Vagina (tissue), 2 donors: ENCODE data around the gene TTC8. TPM values are rescaled to one million over a fixed set of nuclear protein-coding genes. Genes with fewer than 3 reads are reported as not detected.

Experiments
- DNase-seq, 2 donors: peaks; one replicate each; pipeline ENCODE4 v3.0.0-alpha.2; 2017; ENCODE audit errors: extremely low spot score in 2 of 2
- H3K27ac ChIP-seq: fragments of 200-600 bp; sonication (generic); one replicate; pipeline ENCODE4 v1.5.1; 2019
- H3K27me3 ChIP-seq: fragments of 200-600 bp; sonication (generic); one replicate; pipeline ENCODE4 v1.5.1; 2019
- H3K36me3 ChIP-seq, 2 donors: fragments of 200-600 bp; sonication (generic); one replicate each; pipeline ENCODE4 v1.5.1; 2017 to 2019
- H3K4me1 ChIP-seq: fragments of 200-600 bp; sonication (generic); one replicate; pipeline ENCODE4 v1.5.1; 2019
- H3K4me3 ChIP-seq, 2 donors: fragments of 200-600 bp; sonication (generic); 1 replicate in 1 of 2; 2 replicates in 1 of 2; pipeline ENCODE4 v1.5.1; 2016 to 2019
- H3K9me3 ChIP-seq: fragments of 200-600 bp; sonication (generic); one replicate; pipeline ENCODE4 v1.5.1; 2019
- CTCF ChIP-seq, 3 experiments: fragments of 450-650 bp in 2 of 3; fragments of 200-600 bp in 1 of 3; sonication (generic) in 1 of 3; IDR thresholded peaks; one replicate each; pipeline ENCODE4 v1.5.1; 2017 to 2019; ENCODE audit warnings: antibody characterized with exemption in 3 of 3, mild to moderate bottlenecking in 2 of 3, moderate library complexity in 2 of 3
- POLR2A ChIP-seq, 2 donors: fragments of 450-650 bp; IDR thresholded peaks; one replicate each; pipeline ENCODE4 v1.6.1; 2017; ENCODE audit warnings: antibody characterized with exemption in 2 of 2, mild to moderate bottlenecking in 2 of 2, moderate library complexity in 2 of 2
- POLR2AphosphoS5 ChIP-seq, 2 donors: sonication (generic); formaldehyde crosslinking; IDR thresholded peaks; one replicate each; pipeline ENCODE4 v1.9.0; 2017; ENCODE audit warnings: antibody characterized with exemption in 2 of 2, mild to moderate bottlenecking in 2 of 2, low read depth in 1 of 2; ENCODE audit not compliant: insufficient read depth in 1 of 2
- intact Hi-C: fragments of 100-400 bp; cut with DNase I; formaldehyde crosslinking; loops from one replicate; pipeline ENCODE4 v1.15.1; 2023
- total RNA-seq: library from RNA; depleted of rRNA; stranded (reverse); fragments of >200 nt; gene quantifications from one replicate; pipeline ENCODE4 v1.2.3, GENCODE V29; 2016

TTC8 gene
- total RNA-seq, 1 donor from 2014 or later, result 10.1 TPM

GRCh38 chr14:88823968-88824313, 510 bp upstream of the TTC8 start:
- H3K27ac ChIP-seq, result peak overlapping the region; percentile 76
- H3K4me1 ChIP-seq, result peaks cover 10% of the 10 kb centered on the region
- DNase-seq, result no peak
- no peaks in the 10 kb centered on the region for H3K36me3 ChIP-seq
- TF ChIP-seq POLR2A (IDR thresholded peaks at IDR 0.05), result no peak
- TF ChIP-seq CTCF (IDR thresholded peaks at IDR 0.05), result no peak
- TF ChIP-seq POLR2AphosphoS5 (IDR thresholded peaks at IDR 0.05; ENCODE audit: insufficient read depth in 1 of 2, low read depth in 1 of 2), result no peak
- peak overlapping the region; percentile 73 to 77 for H3K4me3 ChIP-seq
- no peaks in the 10 kb centered on the region for H3K27me3 ChIP-seq
- no peaks in the 10 kb centered on the region for H3K9me3 ChIP-seq
- intact Hi-C loops, result no loop called here

GRCh38 chr14:88825078-88825458, 617 bp downstream of the TTC8 start:
- intact Hi-C loops, result no loop called here
- no peak for DNase-seq
- Histone ChIP-seq H3K36me3 (no peaks in the 10 kb centered on the region), H3K4me1 (peaks cover 10% of the 10 kb centered on the region), H3K4me3 (peak overlapping the region; percentile 73 to 77), H3K27me3 (no peaks in the 10 kb centered on the region), H3K27ac (peak overlapping the region; percentile 76), H3K9me3 (no peaks in the 10 kb centered on the region)
- no peak for TF ChIP-seq CTCF (IDR thresholded peaks at IDR 0.05)
- no peak for TF ChIP-seq POLR2AphosphoS5 (IDR thresholded peaks at IDR 0.05; ENCODE audit: insufficient read depth in 1 of 2, low read depth in 1 of 2)
- no peak for TF ChIP-seq POLR2A (IDR thresholded peaks at IDR 0.05)

GRCh38 chr14:88825503-88825902, 1.1 kb downstream of the TTC8 start:
- Histone ChIP-seq H3K4me3 (peak overlapping the region in 1 of 2 donors; percentile 73), H3K27me3 (no peaks in the 10 kb centered on the region), H3K36me3 (no peaks in the 10 kb centered on the region), H3K27ac (no peak overlapping the region), H3K9me3 (no peaks in the 10 kb centered on the region), H3K4me1 (peaks cover 10% of the 10 kb centered on the region)
- TF ChIP-seq POLR2AphosphoS5 (IDR thresholded peaks at IDR 0.05; ENCODE audit: insufficient read depth in 1 of 2, low read depth in 1 of 2), result no peak
- no peak for TF ChIP-seq POLR2A (IDR thresholded peaks at IDR 0.05)
- intact Hi-C loops, result no loop called here
- no peak for DNase-seq

GRCh38 chr14:88829188-88829587, 4.7 kb downstream of the TTC8 start:
- Histone ChIP-seq H3K4me1 (peaks cover 24% of the 10 kb centered on the region), H3K4me3 (no peak overlapping the region), H3K27me3 (no peaks in the 10 kb centered on the region), H3K36me3 (no peaks in the 10 kb centered on the region), H3K27ac (no peak overlapping the region), H3K9me3 (no peaks in the 10 kb centered on the region)
- no peak for DNase-seq
- intact Hi-C loops, result no loop called here
- TF ChIP-seq CTCF (IDR thresholded peaks at IDR 0.05), result no peak
- TF ChIP-seq POLR2AphosphoS5 (IDR thresholded peaks at IDR 0.05; ENCODE audit: insufficient read depth in 1 of 2, low read depth in 1 of 2), result no peak
- no peak for TF ChIP-seq POLR2A (IDR thresholded peaks at IDR 0.05)

GRCh38 chr14:88829685-88830302, 5.3 kb downstream of the TTC8 start:
- no peak for DNase-seq
- intact Hi-C loops, result no loop called here
- H3K4me1 ChIP-seq, result peaks cover 30% of the 10 kb centered on the region
- no peaks in the 10 kb centered on the region for H3K9me3 ChIP-seq
- H3K36me3 ChIP-seq, result no peaks in the 10 kb centered on the region
- no peaks in the 10 kb centered on the region for H3K27me3 ChIP-seq
- no peak overlapping the region for H3K27ac ChIP-seq
- TF ChIP-seq POLR2A (IDR thresholded peaks at IDR 0.05) (no peak), CTCF (IDR thresholded peaks at IDR 0.05) (no peak), POLR2AphosphoS5 (IDR thresholded peaks at IDR 0.05; ENCODE audit: insufficient read depth in 1 of 2, low read depth in 1 of 2) (no peak)
- no peak overlapping the region for H3K4me3 ChIP-seq
